ENCODE data around the gene SLC30A2.

SLC30A2 gene

GRCh38 chr1:25996966-25997827, 48.7 kb downstream of the SLC30A2 start:
- in situ Hi-C loops (cut with MboI; ENCODE audit: low sequenced_read_pairs, unreplicated experiment): loop anchor here (5.0 kb wide), 1 partner anchor 100 kb away; no protein-coding TSS in a partner anchor
- peak; percentile 64 for DNase-seq (ENCODE audit: low spot score)
- TF ChIP-seq, protein P1, sequence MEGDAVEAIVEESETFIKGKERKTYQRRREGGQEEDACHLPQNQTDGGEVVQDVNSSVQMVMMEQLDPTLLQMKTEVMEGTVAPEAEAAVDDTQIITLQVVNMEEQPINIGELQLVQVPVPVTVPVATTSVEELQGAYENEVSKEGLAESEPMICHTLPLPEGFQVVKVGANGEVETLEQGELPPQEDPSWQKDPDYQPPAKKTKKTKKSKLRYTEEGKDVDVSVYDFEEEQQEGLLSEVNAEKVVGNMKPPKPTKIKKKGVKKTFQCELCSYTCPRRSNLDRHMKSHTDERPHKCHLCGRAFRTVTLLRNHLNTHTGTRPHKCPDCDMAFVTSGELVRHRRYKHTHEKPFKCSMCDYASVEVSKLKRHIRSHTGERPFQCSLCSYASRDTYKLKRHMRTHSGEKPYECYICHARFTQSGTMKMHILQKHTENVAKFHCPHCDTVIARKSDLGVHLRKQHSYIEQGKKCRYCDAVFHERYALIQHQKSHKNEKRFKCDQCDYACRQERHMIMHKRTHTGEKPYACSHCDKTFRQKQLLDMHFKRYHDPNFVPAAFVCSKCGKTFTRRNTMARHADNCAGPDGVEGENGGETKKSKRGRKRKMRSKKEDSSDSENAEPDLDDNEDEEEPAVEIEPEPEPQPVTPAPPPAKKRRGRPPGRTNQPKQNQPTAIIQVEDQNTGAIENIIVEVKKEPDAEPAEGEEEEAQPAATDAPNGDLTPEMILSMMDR (IDR thresholded peaks at IDR 0.05; ENCODE audit: borderline replicate concordance, control extremely low read depth, extremely low read depth, insufficient read depth, missing control alignments): no peak

- DNase-seq (ENCODE audit: low spot score): no peak
Measured at GRCh38 chr1:25994402-25995150, 51.3 kb downstream of the SLC30A2 start.

DNA sequence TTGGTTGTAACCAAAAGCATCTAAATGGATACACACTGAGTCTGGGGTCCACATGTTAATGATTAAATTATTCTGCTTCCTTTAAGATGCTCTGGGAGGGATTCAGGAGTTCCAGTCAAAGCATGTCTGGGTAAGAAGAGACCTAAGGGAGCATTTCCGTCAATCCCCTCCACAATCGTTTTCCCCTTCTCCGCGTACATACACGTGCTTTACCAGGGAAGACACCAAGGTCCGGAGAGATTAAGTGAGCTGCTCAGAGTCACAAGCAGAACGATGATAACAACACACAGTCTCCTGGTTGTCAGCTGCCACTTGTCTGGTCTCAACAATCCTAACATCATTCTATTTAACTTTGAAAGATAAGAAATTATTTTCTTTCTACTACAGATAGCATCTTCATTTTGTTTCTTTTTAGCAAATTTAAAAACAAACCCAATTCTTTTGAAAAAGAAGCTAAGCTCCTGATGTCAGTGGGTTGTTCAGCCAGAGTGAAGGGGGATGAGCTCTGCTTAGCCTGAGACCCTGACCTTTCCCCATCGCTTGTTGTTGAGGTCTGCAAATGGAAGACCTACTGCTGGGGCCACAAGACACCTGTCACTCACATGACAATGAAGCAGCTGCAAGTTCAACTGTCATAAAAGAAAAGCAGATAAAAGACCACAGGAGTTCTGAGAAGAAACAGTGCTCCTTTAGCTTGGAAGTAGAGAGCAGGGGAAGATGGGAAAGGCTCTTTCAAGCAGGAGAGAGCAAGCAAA, 52.5 kb downstream of the SLC30A2 start:
- in situ Hi-C loops (cut with MboI; ENCODE audit: low sequenced_read_pairs, unreplicated experiment): no loop called here
- DNase-seq (ENCODE audit: low spot score): no peak
- TF ChIP-seq, protein P1 (IDR thresholded peaks at IDR 0.05; ENCODE audit: borderline replicate concordance, control extremely low read depth, extremely low read depth, insufficient read depth, missing control alignments): no peak

More at GRCh38 chr1:25994402-25995150, 51.3 kb downstream of the SLC30A2 start:
- TF ChIP-seq, protein P1 (IDR thresholded peaks at IDR 0.05; ENCODE audit: borderline replicate concordance, control extremely low read depth, extremely low read depth, insufficient read depth, missing control alignments): no peak
- in situ Hi-C loops (cut with MboI; ENCODE audit: low sequenced_read_pairs, unreplicated experiment): loop anchor here (5.0 kb wide), 1 partner anchor 97 kb away; no protein-coding TSS in a partner anchor

- in situ Hi-C loops (cut with MboI; ENCODE audit: low sequenced_read_pairs, unreplicated experiment): no loop called here
- TF ChIP-seq, protein P1 (IDR thresholded peaks at IDR 0.05; ENCODE audit: borderline replicate concordance, control extremely low read depth, extremely low read depth, insufficient read depth, missing control alignments): no peak
Measured at GRCh38 chr1:25992689-25993171, 53.2 kb downstream of the SLC30A2 start.

DNA sequence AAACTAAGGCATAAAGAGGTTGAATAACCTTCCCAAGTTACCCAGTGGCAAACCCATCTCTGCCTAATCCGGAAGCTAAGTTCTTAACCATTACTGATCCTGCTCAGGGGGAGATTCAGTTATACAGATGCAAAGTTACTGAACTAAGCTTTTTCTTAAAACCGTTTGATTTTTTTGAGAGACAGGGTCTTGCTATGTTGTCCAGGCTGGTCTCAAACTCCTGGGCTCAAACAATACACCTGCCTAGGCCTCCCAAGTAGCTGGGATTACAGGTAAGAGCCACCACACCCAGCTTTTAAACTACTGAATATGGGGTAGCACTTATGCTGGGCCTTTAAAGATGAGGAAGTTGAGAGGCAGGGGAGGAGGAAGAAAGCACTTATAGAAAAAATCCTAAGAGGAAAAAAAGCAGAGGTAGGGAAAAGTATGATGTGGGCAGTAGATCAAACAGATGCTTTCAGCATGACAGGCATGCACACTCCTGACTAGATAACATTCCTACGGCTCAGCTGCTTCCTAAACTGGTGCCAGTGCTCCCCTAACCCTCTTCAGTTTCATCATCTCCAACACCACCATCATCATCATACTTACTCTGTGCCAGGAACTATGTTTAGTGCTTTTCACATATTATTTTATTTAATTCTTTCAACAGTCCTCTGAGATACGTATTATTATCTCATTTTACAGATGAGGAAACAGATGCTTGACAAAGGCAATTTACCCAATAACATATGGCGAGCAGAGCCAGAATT, 53.8 kb downstream of the SLC30A2 start:
- in situ Hi-C loops (cut with MboI; ENCODE audit: low sequenced_read_pairs, unreplicated experiment): no loop called here
- no peak for DNase-seq (ENCODE audit: low spot score)
- TF ChIP-seq, protein P1 (IDR thresholded peaks at IDR 0.05; ENCODE audit: borderline replicate concordance, control extremely low read depth, extremely low read depth, insufficient read depth, missing control alignments): no peak

More at GRCh38 chr1:25992689-25993171, 53.2 kb downstream of the SLC30A2 start:
- DNase-seq (ENCODE audit: low spot score): no peak
